Right lobe of liver (tissue), 6 donors: ENCODE results near the gene LARP1B. TPM values are rescaled to one million over a fixed set of nuclear protein-coding genes. Genes with fewer than 3 reads are reported as not detected.
A peak's percentile ranks its signal among the peaks of the same experiment; 100 is the strongest.
"Not testable (repeated sequence)": the region's sequence is repeated elsewhere in the genome, so short reads cannot be mapped to it uniquely, and the experiment has no call there.

Experiments used
- ATAC-seq, 4 donors: fragments of 200-7000 bp; cut with Tn5 transposase; one replicate each; pipeline ENCODE4 v1.9.1; 2020; ENCODE audit warnings: mild to moderate bottlenecking in 4 of 4, moderate library complexity in 4 of 4
- DNase-seq, 3 donors: peaks; one replicate each; pipeline ENCODE4 v3.0.0-alpha.2; 2020
- H3K27ac ChIP-seq, 3 donors: fragments of 200-600 bp; one replicate each; pipeline ENCODE4 v1.8.0; 2022
- H3K27me3 ChIP-seq, 2 donors: fragments of 200-600 bp; one replicate each; pipeline ENCODE4 v1.8.0; 2022
- H3K36me3 ChIP-seq, 4 donors: fragments of 200-600 bp; sonication (generic) in 1 of 4; one replicate each; pipeline versions ENCODE4 v1.5.1 to v1.8.0; 2017 to 2022; ENCODE audit warnings: control low read depth in 1 of 4
- H3K4me1 ChIP-seq, 4 donors: fragments of 200-600 bp; sonication (generic) in 1 of 4; one replicate each; pipeline versions ENCODE4 v1.5.1 to v1.8.0; 2017 to 2022; ENCODE audit warnings: control low read depth in 1 of 4
- H3K4me3 ChIP-seq, 3 donors: fragments of 200-600 bp; one replicate each; pipeline ENCODE4 v1.8.0; 2022
- H3K9me3 ChIP-seq, 4 donors: fragments of 200-600 bp; sonication (generic) in 1 of 4; one replicate each; pipeline versions ENCODE4 v1.5.1 to v1.8.0; 2017 to 2022; ENCODE audit warnings: control low read depth in 1 of 4
- POLR2A ChIP-seq: fragments of 450-650 bp; IDR thresholded peaks from one replicate; pipeline ENCODE4 v1.6.1; 2017; ENCODE audit warnings: antibody characterized with exemption, mild to moderate bottlenecking
- whole genome bisulfite sequencing: methylation state at CpG from one replicate; pipeline ENCODE4 v1.1.6; 2018; ENCODE audit warnings: low coverage, low lambda C conversion rate; ENCODE audit not compliant: insufficient coverage; ENCODE audit errors: missing lambda C conversion rate; 5-methylcytosine and 5-hydroxymethylcytosine counted together
- intact Hi-C, 2 donors: fragments of 100-400 bp; cut with DNase I; formaldehyde crosslinking; loops; one replicate each; pipeline versions ENCODE4 v1.11.2 to v1.14.1; 2022
- total RNA-seq, 6 experiments: library from RNA; depleted of rRNA in 2 of 6; stranded (reverse); fragments of >200 nt in 2 of 6; fragmentation: NEBNext Ultra II Directional in 3 of 6; extraction: Animal tissue kit (Norgen Biotek cat#: 25700) in 3 of 6; gene quantifications; one replicate each; pipeline versions ENCODE4 v1.1.0 to v1.2.4, GENCODE V29; 2016 to 2023
- TF ChIP-seq, protein P1 (sequence below), 4 donors: fragments of 200-600 bp in 3 of 4; fragments of 450-650 bp in 1 of 4; IDR thresholded peaks; one replicate each; pipeline versions ENCODE4 v1.5.1 to v1.8.0; 2016 to 2022; ENCODE audit warnings: antibody characterized with exemption in 4 of 4, mild to moderate bottlenecking in 2 of 4
- donor health status: DM: no; HTN: yes; CAD: no.
- donor health status: DM: no; HTN: no; CAD: no.
- donor health status: DM: no; HTN: no; CAD: no.
- donor health status: DM: no; HTN: yes; CAD: no.
- donor health status: DM: no; HTN: yes; CAD: no.

Gene LARP1B
- total RNA-seq, 6 experiments from 2014 or later: 27.4 to 42.0 (median 31.6) TPM

DNA sequence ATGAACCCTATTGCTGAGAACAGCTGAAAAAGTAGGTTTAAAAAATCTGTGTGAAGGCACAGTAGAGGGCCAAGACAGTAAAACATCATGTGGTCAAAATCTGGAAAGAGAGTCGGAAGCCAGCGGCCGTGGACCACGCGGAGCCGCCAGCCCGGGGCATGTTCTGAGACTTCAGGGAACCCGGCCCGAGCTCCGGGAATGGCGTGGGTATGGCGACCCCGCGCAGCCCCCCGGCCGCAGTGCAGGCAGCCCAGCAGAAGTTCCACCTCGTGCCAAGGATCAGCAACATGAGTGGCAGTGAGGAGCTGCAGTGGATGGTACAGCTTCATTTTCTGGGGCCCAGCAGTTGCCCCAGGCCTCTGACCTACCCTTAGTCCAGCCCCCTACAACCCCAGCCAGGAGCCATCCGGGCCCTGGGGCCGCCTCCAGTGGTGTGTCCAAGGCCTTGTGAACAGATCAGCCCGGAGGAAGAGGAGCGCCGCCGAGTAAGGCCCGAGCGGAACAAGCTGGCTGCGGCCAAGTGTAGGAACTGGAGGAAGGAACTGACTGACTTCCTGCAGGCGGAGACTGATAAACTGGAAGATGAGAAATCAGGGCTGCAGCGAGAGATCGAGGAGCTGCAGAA is 94.2 kb downstream of the LARP1B start:
- Histone ChIP-seq H3K27me3 (no peaks in the 10 kb centered on the region), H3K4me1 (no peaks in the 10 kb centered on the region), H3K4me3 (no peak overlapping the region), H3K36me3 (peaks cover 0 to 7% (median 0%) of the 10 kb centered on the region in 4 donors), H3K9me3 (no peaks in the 10 kb centered on the region), H3K27ac (no peak overlapping the region)
- ATAC-seq (peak; percentile 54 to 88 (median 65)), DNase-seq (peak; percentile 35 to 58 (median 52))
- intact Hi-C loops: no loop called here
- TF ChIP-seq POLR2A: no peak
- TF ChIP-seq, protein P1, sequence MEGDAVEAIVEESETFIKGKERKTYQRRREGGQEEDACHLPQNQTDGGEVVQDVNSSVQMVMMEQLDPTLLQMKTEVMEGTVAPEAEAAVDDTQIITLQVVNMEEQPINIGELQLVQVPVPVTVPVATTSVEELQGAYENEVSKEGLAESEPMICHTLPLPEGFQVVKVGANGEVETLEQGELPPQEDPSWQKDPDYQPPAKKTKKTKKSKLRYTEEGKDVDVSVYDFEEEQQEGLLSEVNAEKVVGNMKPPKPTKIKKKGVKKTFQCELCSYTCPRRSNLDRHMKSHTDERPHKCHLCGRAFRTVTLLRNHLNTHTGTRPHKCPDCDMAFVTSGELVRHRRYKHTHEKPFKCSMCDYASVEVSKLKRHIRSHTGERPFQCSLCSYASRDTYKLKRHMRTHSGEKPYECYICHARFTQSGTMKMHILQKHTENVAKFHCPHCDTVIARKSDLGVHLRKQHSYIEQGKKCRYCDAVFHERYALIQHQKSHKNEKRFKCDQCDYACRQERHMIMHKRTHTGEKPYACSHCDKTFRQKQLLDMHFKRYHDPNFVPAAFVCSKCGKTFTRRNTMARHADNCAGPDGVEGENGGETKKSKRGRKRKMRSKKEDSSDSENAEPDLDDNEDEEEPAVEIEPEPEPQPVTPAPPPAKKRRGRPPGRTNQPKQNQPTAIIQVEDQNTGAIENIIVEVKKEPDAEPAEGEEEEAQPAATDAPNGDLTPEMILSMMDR (IDR thresholded peaks at IDR 0.05): no peak
- 98% methylated on average over 13 of the region's 29 CpGs for WGBS

DNA sequence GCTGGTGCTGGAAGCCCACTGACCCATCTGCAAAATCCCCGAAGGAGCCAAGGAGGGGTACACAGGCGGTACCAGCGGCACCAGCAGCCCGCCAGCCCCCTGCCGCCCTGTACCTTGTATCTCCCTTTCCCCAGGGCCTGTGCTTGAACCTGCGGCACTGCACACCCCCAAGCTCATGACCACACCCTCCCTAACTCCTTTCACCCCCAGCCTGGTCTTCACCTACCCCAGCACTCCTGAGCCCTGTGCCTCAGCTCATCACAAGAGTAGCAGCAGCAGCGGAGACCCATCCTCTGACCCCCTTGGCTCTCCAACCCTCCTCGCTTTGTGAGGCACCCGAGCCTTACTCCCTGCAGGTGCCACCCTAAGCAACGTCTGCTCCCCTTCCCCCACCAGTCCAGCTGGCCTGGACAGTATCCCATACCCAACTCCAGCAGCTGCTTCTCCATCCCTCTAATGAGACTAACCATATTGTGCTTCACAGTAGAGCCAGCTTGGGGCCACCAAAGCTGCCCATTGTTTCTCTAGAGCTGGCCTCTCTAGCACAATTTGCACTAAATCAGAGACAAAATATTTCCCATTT is 94.9 kb downstream of the LARP1B start:
- intact Hi-C loops: no loop called here
- Histone ChIP-seq H3K4me3 (no peak overlapping the region), H3K4me1 (peaks cover 0 to 3% (median 0%) of the 10 kb centered on the region in 4 donors), H3K36me3 (peaks cover 0 to 7% (median 0%) of the 10 kb centered on the region in 4 donors), H3K27me3 (no peaks in the 10 kb centered on the region), H3K27ac (no peak overlapping the region), H3K9me3 (no peaks in the 10 kb centered on the region)
- TF ChIP-seq, protein P1 (IDR thresholded peaks at IDR 0.05): no peak
- no peak for TF ChIP-seq POLR2A
- 86% methylated on average over 2 of the region's 10 CpGs for WGBS
- DNase-seq: no peak
- ATAC-seq: peak in 2 of 4 donors; percentile 9 to 44

DNA sequence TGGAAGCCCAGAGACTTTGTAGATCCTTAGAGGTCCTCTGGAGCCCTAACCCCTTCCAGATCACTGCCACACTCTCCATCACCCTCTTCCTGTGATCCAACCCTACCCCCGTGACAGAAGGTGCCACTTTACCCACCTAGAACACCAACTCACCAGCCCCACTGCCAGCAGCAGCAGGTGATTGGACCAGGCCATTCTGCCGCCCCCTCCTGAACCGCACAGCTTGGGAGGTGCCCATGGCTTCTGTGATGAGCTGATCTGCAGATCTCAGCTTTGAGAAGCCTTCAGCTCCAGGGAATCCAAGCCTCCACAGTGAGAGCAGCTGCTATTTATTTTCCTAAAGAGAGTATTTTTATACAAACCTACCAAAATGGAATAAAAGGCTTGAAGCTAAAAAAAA is 95.4 kb downstream of the LARP1B start:
- H3K4me1 ChIP-seq, ATAC-seq, intact Hi-C loops, H3K9me3 ChIP-seq, H3K27ac ChIP-seq, H3K36me3 ChIP-seq, H3K27me3 ChIP-seq, H3K4me3 ChIP-seq, DNase-seq: not testable (repeated sequence)
- 100% methylated on average over 2 of the region's 3 CpGs for WGBS

DNA sequence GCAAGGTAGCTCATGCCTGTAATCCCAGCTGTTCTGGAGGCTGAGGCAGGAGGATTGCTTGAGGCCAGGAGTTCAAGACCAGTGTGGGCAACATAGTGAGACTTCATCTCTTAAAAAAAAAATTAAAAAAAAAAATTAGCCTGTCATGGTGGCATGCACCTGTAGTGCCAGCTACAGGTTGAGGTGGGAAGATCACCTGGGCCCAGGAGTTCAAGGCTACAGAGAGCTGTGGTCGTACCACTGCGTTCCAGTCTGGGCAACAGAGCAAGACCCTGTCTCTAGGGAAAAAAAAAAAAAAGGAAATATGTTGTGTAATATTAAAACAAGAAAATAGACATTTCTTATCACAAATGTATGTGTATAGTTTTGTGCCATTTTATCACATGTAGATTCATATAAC is 97.8 kb downstream of the LARP1B start:
- intact Hi-C loops: no loop called here
- no peak for TF ChIP-seq POLR2A
- TF ChIP-seq, protein P1 (IDR thresholded peaks at IDR 0.05): no peak

DNA sequence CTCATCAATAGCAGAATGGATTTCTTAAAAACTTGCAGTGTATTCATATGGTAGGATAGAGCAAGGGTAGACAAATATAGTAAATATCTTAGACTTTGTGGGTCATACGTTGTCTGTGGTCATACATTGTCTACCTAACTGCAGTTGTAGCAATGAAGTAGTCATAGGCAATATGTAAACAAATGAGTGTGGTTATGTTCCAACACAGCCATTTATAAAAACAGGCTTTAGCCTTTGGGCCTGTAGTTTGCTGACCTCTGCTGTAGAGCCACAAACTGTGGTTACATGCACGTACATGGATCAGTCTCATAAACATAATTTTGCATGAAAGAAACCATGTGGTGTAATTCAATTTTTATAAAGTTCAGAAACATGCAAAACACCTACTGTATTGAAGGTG is 98.9 kb downstream of the LARP1B start:
- intact Hi-C loops: no loop called here
- TF ChIP-seq, protein P1 (IDR thresholded peaks at IDR 0.05): peak in 2 of 4 donors; percentile 7 to 21
- TF ChIP-seq POLR2A: no peak
- DNase-seq (no peak), ATAC-seq (peak in 3 of 4 donors; percentile 44 to 65 (median 58))
- no peaks in the 10 kb centered on the region for H3K27me3 ChIP-seq
- WGBS: 66% methylated on average over 2 of the region's 2 CpGs
- H3K9me3 ChIP-seq: no peaks in the 10 kb centered on the region
- H3K4me3 ChIP-seq: no peak overlapping the region
- peaks cover 0 to 3% (median 0%) of the 10 kb centered on the region in 4 donors for H3K4me1 ChIP-seq
- no peak overlapping the region for H3K27ac ChIP-seq
- H3K36me3 ChIP-seq: peaks cover 0 to 7% (median 0%) of the 10 kb centered on the region in 4 donors

More for the DNA sequence above, 97.8 kb downstream of the LARP1B start:
- Histone ChIP-seq H3K4me3 (no peak overlapping the region), H3K9me3 (no peaks in the 10 kb centered on the region), H3K36me3 (peaks cover 0 to 7% (median 0%) of the 10 kb centered on the region in 4 donors), H3K27ac (no peak overlapping the region), H3K4me1 (peaks cover 0 to 3% (median 0%) of the 10 kb centered on the region in 4 donors), H3K27me3 (no peaks in the 10 kb centered on the region)
- DNase-seq (no peak), ATAC-seq (no peak)
- WGBS: 83% methylated on average over 2 of the region's 2 CpGs
